Stomach smooth muscle (tissue), 2 donors: Measurements from ENCODE around the gene TNF.

Experiments used
- H3K27ac ChIP-seq: one replicate; pipeline ENCODE4 v1.7.0; 2013; ENCODE audit warnings: mild to moderate bottlenecking, low read length, inconsistent platforms
- H3K27me3 ChIP-seq, 2 donors: one replicate each; pipeline ENCODE4 v1.7.0; 2013; ENCODE audit warnings: low read length in 2 of 2; ENCODE audit not compliant: insufficient read depth in 2 of 2, control insufficient read depth in 1 of 2
- H3K36me3 ChIP-seq, 2 donors: one replicate each; pipeline ENCODE4 v1.7.0; 2013; ENCODE audit warnings: low read length in 2 of 2; ENCODE audit not compliant: control insufficient read depth in 2 of 2, insufficient read depth in 2 of 2
- H3K4me1 ChIP-seq: one replicate; pipeline ENCODE4 v1.7.0; 2013; ENCODE audit warnings: low read length; ENCODE audit not compliant: control insufficient read depth, insufficient read depth
- H3K4me3 ChIP-seq, 2 donors: one replicate each; pipeline ENCODE4 v1.7.0; 2013; ENCODE audit warnings: low read length in 2 of 2
- H3K9ac ChIP-seq, 2 donors: one replicate each; pipeline ENCODE4 v1.7.0; 2013; ENCODE audit warnings: low read length in 2 of 2, mild to moderate bottlenecking in 1 of 2
- H3K9me3 ChIP-seq, 2 donors: one replicate each; pipeline ENCODE4 v1.7.0; 2013; ENCODE audit warnings: low read length in 2 of 2; ENCODE audit not compliant: control insufficient read depth in 2 of 2
- donor health status: healthy.
- donor health status: Pancreatic carcinoma.

Gene TNF

GRCh38 chr6:31558631-31559500, 16.5 kb upstream of the TNF start:
- H3K4me3 ChIP-seq, result no peak overlapping the region
- no peaks in the 10 kb centered on the region for H3K27me3 ChIP-seq
- peaks cover 4% of the 10 kb centered on the region for H3K4me1 ChIP-seq
- no peaks in the 10 kb centered on the region for H3K9me3 ChIP-seq
- no peak overlapping the region for H3K9ac ChIP-seq
- no peak overlapping the region for H3K27ac ChIP-seq
- H3K36me3 ChIP-seq, result peaks cover 24 to 30% of the 10 kb centered on the region in 2 donors

GRCh38 chr6:31559606-31559957, 15.8 kb upstream of the TNF start:
- peak overlapping the region; percentile 24 for H3K27ac ChIP-seq
- H3K4me1 ChIP-seq, result peaks cover 4% of the 10 kb centered on the region
- peaks cover 24 to 30% of the 10 kb centered on the region in 2 donors for H3K36me3 ChIP-seq
- H3K27me3 ChIP-seq, result no peaks in the 10 kb centered on the region
- H3K9me3 ChIP-seq, result no peaks in the 10 kb centered on the region
- no peak overlapping the region for H3K4me3 ChIP-seq
- no peak overlapping the region for H3K9ac ChIP-seq

- H3K36me3 ChIP-seq, result peaks cover 24 to 30% of the 10 kb centered on the region in 2 donors
- peak overlapping the region in 1 of 2 donors; percentile 15 for H3K9ac ChIP-seq
- H3K27me3 ChIP-seq, result no peaks in the 10 kb centered on the region
- H3K4me1 ChIP-seq, result peaks cover 4% of the 10 kb centered on the region
- no peaks in the 10 kb centered on the region for H3K9me3 ChIP-seq
- peak overlapping the region; percentile 24 for H3K27ac ChIP-seq
- H3K4me3 ChIP-seq, result no peak overlapping the region
Measured at GRCh38 chr6:31559958-31560696, 15.2 kb upstream of the TNF start.

GRCh38 chr6:31560697-31561058, 14.7 kb upstream of the TNF start:
- Histone ChIP-seq H3K36me3 (peaks cover 24 to 30% of the 10 kb centered on the region in 2 donors), H3K4me1 (peaks cover 4% of the 10 kb centered on the region), H3K27me3 (no peaks in the 10 kb centered on the region), H3K27ac (peak overlapping the region; percentile 24), H3K9ac (peak overlapping the region in 1 of 2 donors; percentile 15), H3K4me3 (no peak overlapping the region), H3K9me3 (no peaks in the 10 kb centered on the region)

GRCh38 chr6:31567531-31568370, 7.6 kb upstream of the TNF start:
- H3K27ac ChIP-seq, result no peak overlapping the region
- H3K4me3 ChIP-seq, result no peak overlapping the region
- H3K27me3 ChIP-seq, result peaks cover 11 to 13% of the 10 kb centered on the region in 2 donors
- no peaks in the 10 kb centered on the region for H3K36me3 ChIP-seq
- H3K9me3 ChIP-seq, result no peaks in the 10 kb centered on the region
- H3K4me1 ChIP-seq, result no peaks in the 10 kb centered on the region
- no peak overlapping the region for H3K9ac ChIP-seq

GRCh38 chr6:31568537-31568961, 6.8 kb upstream of the TNF start:
- no peaks in the 10 kb centered on the region for H3K36me3 ChIP-seq
- H3K27me3 ChIP-seq, result peaks cover 11 to 13% of the 10 kb centered on the region in 2 donors
- H3K9ac ChIP-seq, result no peak overlapping the region
- H3K4me1 ChIP-seq, result no peaks in the 10 kb centered on the region
- H3K4me3 ChIP-seq, result no peak overlapping the region
- H3K9me3 ChIP-seq, result no peaks in the 10 kb centered on the region
- H3K27ac ChIP-seq, result no peak overlapping the region

- H3K27me3 ChIP-seq, result peaks cover 11 to 13% of the 10 kb centered on the region in 2 donors
- no peaks in the 10 kb centered on the region for H3K4me1 ChIP-seq
- H3K27ac ChIP-seq, result no peak overlapping the region
- no peaks in the 10 kb centered on the region for H3K36me3 ChIP-seq
- no peak overlapping the region for H3K9ac ChIP-seq
- H3K9me3 ChIP-seq, result no peaks in the 10 kb centered on the region
- H3K4me3 ChIP-seq, result no peak overlapping the region
Measured at GRCh38 chr6:31569861-31570536, 5.4 kb upstream of the TNF start.

- H3K9me3 ChIP-seq, result no peaks in the 10 kb centered on the region
- H3K9ac ChIP-seq, result no peak within 1 kb of the TSS
- no peaks in the 10 kb centered on the region for H3K4me1 ChIP-seq
- H3K4me3 ChIP-seq, result no peak within 1 kb of the TSS
- H3K27ac ChIP-seq, result no peak within 1 kb of the TSS
- no peaks in the 10 kb centered on the region for H3K36me3 ChIP-seq
- peaks cover 11 to 13% of the 10 kb centered on the region in 2 donors for H3K27me3 ChIP-seq
Measured at GRCh38 chr6:31572041-31572911, 3.1 kb upstream of the TNF start, which contains the start of gene LTA. Gene LTA (plus strand): TSS chr6:31572289. CDS start chr6:31572743, 454 bp downstream.

- Histone ChIP-seq H3K9me3 (no peaks in the 10 kb centered on the region), H3K36me3 (no peaks in the 10 kb centered on the region), H3K27ac (no peak overlapping the region), H3K4me3 (no peak overlapping the region), H3K4me1 (no peaks in the 10 kb centered on the region), H3K27me3 (peaks cover 3 to 6% of the 10 kb centered on the region in 2 donors), H3K9ac (no peak overlapping the region)
Measured at GRCh38 chr6:31573239-31574105, 1.9 kb upstream of the TNF start.
